PFSK-1 (cell line): ENCODE data around the gene CD22.

Experiments
- FOXP2 ChIP-seq: optimal IDR thresholded peaks from 2 replicates; pipeline ENCODE3; 2011; ENCODE audit warnings: borderline replicate concordance, control low read depth, inconsistent platforms; ENCODE audit not compliant: insufficient read depth; ENCODE audit errors: extremely low read length, extremely low read depth
- POLR2AphosphoS5 ChIP-seq: IDR thresholded peaks from 2 replicates; pipeline ENCODE4 v1.6.1; 2012; ENCODE audit warnings: low read depth, mild to moderate bottlenecking, control low read depth, low read length, moderate library complexity
- SIN3A ChIP-seq: IDR thresholded peaks from 2 replicates; pipeline ENCODE4 v1.6.1; 2012; ENCODE audit warnings: mild to moderate bottlenecking, low read length, moderate library complexity, borderline replicate concordance; ENCODE audit not compliant: insufficient read depth
- TAF1 ChIP-seq: IDR thresholded peaks from 2 replicates; pipeline ENCODE4 v1.6.1; 2012; ENCODE audit warnings: low read length, control low read depth, borderline replicate concordance; ENCODE audit not compliant: insufficient read depth
- TF ChIP-seq, protein P1 (sequence below), 2 experiments: IDR thresholded peaks; 2 replicates each; pipeline versions ENCODE4 v1.6.1 to v1.8.0; 2011 to 2012; ENCODE audit warnings: low read depth in 2 of 2, low read length in 2 of 2, control low read depth in 1 of 2, inconsistent platforms in 1 of 2, mild to moderate bottlenecking in 1 of 2, moderate library complexity in 1 of 2; ENCODE audit not compliant: insufficient read depth in 1 of 2

The CD22 gene

DNA sequence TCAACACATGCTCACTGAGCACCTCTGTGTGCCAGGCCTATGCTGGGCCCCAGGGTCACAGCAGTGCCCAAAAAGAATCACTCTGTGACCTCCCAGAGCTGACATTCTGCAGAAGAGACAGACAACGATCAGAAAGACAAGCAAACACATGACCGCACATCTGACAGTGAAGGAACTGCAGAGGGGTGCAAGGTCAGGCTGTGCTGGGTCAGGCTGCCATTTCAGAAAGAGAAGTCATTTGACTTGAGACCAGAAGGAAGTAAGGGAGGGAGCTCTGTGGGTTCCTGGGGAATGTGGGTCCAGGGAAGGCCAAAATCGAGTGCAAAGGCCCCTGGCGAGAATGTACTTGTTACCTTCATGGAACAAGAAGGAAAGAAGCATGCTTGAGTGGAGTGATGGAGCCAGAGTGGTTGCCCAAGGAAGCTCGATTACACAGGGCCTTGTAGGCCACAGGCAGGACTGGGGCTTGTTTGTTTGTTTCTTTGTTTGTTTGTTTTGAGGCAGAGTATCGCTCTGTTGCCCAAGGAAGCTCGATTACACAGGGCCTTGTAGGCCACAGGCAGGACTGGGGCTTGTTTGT is 11.4 kb upstream of the CD22 start:
- no peak for TF ChIP-seq FOXP2
- TF ChIP-seq SIN3A, result no peak
- no peak for TF ChIP-seq POLR2AphosphoS5
- TF ChIP-seq, protein P1, sequence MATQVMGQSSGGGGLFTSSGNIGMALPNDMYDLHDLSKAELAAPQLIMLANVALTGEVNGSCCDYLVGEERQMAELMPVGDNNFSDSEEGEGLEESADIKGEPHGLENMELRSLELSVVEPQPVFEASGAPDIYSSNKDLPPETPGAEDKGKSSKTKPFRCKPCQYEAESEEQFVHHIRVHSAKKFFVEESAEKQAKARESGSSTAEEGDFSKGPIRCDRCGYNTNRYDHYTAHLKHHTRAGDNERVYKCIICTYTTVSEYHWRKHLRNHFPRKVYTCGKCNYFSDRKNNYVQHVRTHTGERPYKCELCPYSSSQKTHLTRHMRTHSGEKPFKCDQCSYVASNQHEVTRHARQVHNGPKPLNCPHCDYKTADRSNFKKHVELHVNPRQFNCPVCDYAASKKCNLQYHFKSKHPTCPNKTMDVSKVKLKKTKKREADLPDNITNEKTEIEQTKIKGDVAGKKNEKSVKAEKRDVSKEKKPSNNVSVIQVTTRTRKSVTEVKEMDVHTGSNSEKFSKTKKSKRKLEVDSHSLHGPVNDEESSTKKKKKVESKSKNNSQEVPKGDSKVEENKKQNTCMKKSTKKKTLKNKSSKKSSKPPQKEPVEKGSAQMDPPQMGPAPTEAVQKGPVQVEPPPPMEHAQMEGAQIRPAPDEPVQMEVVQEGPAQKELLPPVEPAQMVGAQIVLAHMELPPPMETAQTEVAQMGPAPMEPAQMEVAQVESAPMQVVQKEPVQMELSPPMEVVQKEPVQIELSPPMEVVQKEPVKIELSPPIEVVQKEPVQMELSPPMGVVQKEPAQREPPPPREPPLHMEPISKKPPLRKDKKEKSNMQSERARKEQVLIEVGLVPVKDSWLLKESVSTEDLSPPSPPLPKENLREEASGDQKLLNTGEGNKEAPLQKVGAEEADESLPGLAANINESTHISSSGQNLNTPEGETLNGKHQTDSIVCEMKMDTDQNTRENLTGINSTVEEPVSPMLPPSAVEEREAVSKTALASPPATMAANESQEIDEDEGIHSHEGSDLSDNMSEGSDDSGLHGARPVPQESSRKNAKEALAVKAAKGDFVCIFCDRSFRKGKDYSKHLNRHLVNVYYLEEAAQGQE (IDR thresholded peaks at IDR 0.05; ENCODE audit: insufficient read depth in 1 of 2, low read depth in 2 of 2, low read length in 2 of 2), result no peak
- no peak for TF ChIP-seq TAF1

DNA sequence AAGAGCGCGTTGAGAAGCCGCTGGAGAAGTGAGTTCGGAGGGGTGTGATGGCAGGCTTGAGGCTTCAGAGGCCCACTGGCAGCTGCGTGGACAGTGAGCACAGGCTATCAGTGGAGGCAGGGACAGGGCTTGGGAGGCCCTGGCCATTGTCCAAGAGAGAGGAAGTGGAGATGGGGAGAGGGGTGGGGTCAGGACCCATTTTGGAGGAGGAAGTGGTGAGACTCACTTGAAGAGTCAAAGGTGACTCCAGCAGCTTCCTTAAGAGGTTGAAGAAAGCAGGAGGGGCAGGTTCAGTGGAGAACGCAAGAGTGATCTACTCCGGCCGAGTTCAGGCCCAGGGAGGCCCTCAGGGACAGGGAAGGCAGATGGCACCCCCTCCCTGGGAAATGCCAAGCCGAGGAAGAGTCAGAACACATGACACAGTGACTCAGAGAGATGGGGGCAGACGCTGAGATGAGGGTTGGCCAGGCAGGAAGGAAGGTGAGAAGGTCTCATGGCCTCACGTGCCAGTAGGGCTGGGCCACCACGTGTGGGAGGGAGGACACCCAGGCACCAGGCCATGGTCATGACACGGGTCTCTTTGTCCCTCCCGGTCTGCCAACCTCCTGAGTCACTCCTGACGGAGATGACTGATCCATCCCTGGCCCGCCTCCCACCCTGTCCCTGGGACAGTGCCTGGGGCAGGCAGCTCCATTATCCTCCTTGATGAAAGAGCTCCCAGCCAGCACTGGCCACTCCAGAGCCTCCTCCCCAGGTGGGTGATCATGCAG is 10.1 kb upstream of the CD22 start:
- TF ChIP-seq, protein P1 (IDR thresholded peaks at IDR 0.05; ENCODE audit: insufficient read depth in 1 of 2, low read depth in 2 of 2, low read length in 2 of 2), result no peak
- no peak for TF ChIP-seq SIN3A
- TF ChIP-seq TAF1, result no peak
- no peak for TF ChIP-seq FOXP2
- no peak for TF ChIP-seq POLR2AphosphoS5

DNA sequence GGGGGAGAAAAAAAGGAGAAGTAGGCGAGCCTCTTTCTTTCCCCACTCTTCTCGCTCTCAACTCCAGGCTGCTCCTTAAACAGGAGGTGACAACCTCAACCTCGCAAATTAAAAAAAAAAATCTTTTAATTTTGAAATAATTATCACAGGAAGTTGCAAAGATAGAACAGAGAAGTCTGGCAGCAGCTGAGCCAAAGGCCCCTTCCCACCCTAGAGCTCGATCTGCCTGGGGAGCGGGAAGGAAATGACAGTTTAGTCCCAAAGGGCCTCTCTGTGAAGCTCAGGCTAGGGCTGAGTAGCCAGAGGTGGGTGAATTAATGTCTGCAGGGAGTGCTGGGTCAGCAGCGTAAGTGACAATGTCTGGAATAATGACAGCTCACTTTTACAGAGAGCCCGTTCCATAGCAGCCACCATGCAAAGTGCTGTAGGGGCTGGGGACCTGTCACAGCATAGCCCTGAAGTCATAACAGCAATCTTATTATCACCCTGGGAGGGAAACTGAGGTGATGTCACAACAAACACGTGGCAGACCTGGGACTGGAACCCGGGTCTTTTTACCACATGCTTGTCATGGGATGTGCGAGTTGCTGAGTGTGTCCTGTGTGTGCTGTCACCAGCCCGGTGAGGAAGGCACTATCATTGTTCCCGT is 8.8 kb upstream of the CD22 start:
- TF ChIP-seq, protein P1 (IDR thresholded peaks at IDR 0.05; ENCODE audit: insufficient read depth in 1 of 2, low read depth in 2 of 2, low read length in 2 of 2), result no peak
- TF ChIP-seq TAF1 (no peak), POLR2AphosphoS5 (no peak), FOXP2 (no peak), SIN3A (no peak)

DNA sequence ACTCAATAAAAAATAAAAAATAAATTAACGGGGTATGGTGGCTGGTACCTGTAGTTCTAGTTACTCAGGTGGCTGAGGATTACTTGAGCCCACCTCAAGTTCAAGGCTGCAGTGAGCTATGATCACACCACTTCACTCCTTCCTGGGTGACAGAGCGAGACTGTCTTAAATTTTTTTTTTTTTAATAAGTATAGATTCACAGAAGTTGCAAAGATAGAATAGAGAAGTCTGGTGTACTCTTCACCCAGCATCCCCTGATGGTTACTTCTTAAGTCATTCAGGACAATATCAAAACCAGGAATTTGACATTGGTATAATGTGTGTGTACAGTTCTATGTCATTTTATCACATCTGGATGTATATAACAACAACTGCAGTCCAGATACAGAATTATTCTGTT is 7.7 kb upstream of the CD22 start:
- TF ChIP-seq FOXP2, result no peak
- TF ChIP-seq SIN3A, result no peak
- TF ChIP-seq, protein P1 (IDR thresholded peaks at IDR 0.05; ENCODE audit: insufficient read depth in 1 of 2, low read depth in 2 of 2, low read length in 2 of 2), result no peak
- no peak for TF ChIP-seq TAF1
- no peak for TF ChIP-seq POLR2AphosphoS5
